Measurements from ENCODE around the gene CDH1.

GRCh38 chr16:68689921-68690320, 47.2 kb upstream of the CDH1 start:
- TF ChIP-seq CTCF (IDR thresholded peaks at IDR 0.05) (no peak), EP300 (IDR thresholded peaks at IDR 0.05) (no peak), POLR2A (IDR thresholded peaks at IDR 0.05) (no peak)

Data from tibial nerve (tissue), 4 donors.